Stimulated activated CD4-positive, alpha-beta T cell treated with anti-CD3 and anti-CD28 coated beads, Interleukin-2, amount 100 ng/mL, for 48 hours (primary cell): ENCODE results near the gene CAPG.
A peak's percentile ranks its signal among the peaks of the same experiment; 100 is the strongest.

ENCODE experiments used
- DNase-seq, 2 donors: peaks; one replicate each; pipeline ENCODE4 v3.0.0-alpha.2; 2020

The CAPG gene

GRCh38 chr2:85355521-85355920 lies 54.6 kb downstream of the CAPG start:
- no peak for DNase-seq

GRCh38 chr2:85355073-85355410 lies 55.1 kb downstream of the CAPG start:
- no peak for DNase-seq

- peak; percentile 92 to 95 for DNase-seq
These were observed 55.7 kb downstream of the CAPG start, which contains the start of the genes ELMOD3 and RETSAT for GRCh38 chr2:85354286-85355072. Gene ELMOD3, plus strand, starts transcription at chr2:85354769. Its CDS starts 2,430 bp downstream, at chr2:85357199. Gene RETSAT, minus strand, starts transcription at chr2:85354528. Its CDS starts 21 bp downstream, at chr2:85354507.

- DNase-seq = peak in 1 of 2 donors; percentile 11
These were observed 56.3 kb downstream of the CAPG start for GRCh38 chr2:85353876-85354285.

GRCh38 chr2:85347599-85347998 lies 62.6 kb downstream of the CAPG start:
- DNase-seq = no peak
